GM23248 (cell line): ENCODE measurements around the gene RNF114.

ENCODE experiments used
- EZH2 ChIP-seq: fragments of 200-600 bp; sonication (generic); IDR thresholded peaks from 2 replicates; pipeline ENCODE4 v1.6.1; 2018; ENCODE audit warnings: antibody characterized with exemption, mild to moderate bottlenecking; ENCODE audit not compliant: insufficient read depth, poor library complexity, severe bottlenecking
- EZH2phosphoT487 ChIP-seq: fragments of 200-600 bp; sonication (generic); IDR thresholded peaks from 2 replicates; pipeline ENCODE4 v1.6.1; 2018; ENCODE audit warnings: antibody characterized with exemption, moderate library complexity, mild to moderate bottlenecking, low read depth; ENCODE audit not compliant: insufficient read depth

DNA sequence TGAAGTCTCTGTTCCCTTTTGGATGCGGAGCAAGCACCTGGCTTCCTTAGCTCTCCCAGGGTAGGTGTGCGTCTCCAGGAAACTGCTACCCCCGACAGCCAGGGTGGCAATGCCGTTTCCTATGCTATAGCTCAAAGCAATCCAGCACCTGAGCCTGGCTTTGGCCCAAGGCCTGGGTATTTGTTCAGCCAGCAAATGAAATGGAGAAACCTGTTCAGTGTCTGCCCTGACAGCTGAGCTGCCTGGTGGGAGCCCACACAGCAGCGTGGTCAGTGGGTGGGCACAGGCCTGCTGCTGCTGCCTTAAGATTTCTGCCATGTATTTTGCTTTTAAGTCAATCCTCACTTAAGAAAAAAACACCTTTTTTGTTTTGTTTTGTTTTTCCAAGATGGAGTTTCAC, 34.6 kb upstream of the RNF114 start:
- TF ChIP-seq EZH2 (no peak), EZH2phosphoT487 (no peak)
